ENCODE data around the gene EXTL1. TPM values are rescaled to one million over a fixed set of nuclear protein-coding genes. Genes with fewer than 3 reads are reported as not detected.

EXTL1 gene
- total RNA-seq, 4 donors from 2014 or later = 0.33 to 2.1 (median 0.97) TPM; not detected in 1

DNA sequence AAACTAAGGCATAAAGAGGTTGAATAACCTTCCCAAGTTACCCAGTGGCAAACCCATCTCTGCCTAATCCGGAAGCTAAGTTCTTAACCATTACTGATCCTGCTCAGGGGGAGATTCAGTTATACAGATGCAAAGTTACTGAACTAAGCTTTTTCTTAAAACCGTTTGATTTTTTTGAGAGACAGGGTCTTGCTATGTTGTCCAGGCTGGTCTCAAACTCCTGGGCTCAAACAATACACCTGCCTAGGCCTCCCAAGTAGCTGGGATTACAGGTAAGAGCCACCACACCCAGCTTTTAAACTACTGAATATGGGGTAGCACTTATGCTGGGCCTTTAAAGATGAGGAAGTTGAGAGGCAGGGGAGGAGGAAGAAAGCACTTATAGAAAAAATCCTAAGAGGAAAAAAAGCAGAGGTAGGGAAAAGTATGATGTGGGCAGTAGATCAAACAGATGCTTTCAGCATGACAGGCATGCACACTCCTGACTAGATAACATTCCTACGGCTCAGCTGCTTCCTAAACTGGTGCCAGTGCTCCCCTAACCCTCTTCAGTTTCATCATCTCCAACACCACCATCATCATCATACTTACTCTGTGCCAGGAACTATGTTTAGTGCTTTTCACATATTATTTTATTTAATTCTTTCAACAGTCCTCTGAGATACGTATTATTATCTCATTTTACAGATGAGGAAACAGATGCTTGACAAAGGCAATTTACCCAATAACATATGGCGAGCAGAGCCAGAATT, 29.5 kb upstream of the EXTL1 start:
- no peak overlapping the region for H3K27ac ChIP-seq (replicated peaks in 1 of 4)
- TF ChIP-seq POLR2AphosphoS5 (IDR thresholded peaks at IDR 0.05) (no peak), CTCF (IDR thresholded peaks at IDR 0.05) (no peak), POLR2A (IDR thresholded peaks at IDR 0.05; ENCODE audit: low read depth) (no peak), EP300 (IDR thresholded peaks at IDR 0.05) (no peak)
- no peak for DNase-seq (ENCODE audit: extremely low spot score)
- H3K9me3 ChIP-seq = no peaks in the 10 kb centered on the region
- no peaks in the 10 kb centered on the region for H3K27me3 ChIP-seq
- H3K4me3 ChIP-seq = no peak overlapping the region
- WGBS = 85% methylated on average over 5 of the region's 5 CpGs
- intact Hi-C loops (cut with DNase I) = no loop called here
- H3K36me3 ChIP-seq = peaks cover 0 to 32% (median 15%) of the 10 kb centered on the region in 4 donors
- H3K4me1 ChIP-seq = peaks cover 7 to 21% (median 13%) of the 10 kb centered on the region in 4 donors

DNA sequence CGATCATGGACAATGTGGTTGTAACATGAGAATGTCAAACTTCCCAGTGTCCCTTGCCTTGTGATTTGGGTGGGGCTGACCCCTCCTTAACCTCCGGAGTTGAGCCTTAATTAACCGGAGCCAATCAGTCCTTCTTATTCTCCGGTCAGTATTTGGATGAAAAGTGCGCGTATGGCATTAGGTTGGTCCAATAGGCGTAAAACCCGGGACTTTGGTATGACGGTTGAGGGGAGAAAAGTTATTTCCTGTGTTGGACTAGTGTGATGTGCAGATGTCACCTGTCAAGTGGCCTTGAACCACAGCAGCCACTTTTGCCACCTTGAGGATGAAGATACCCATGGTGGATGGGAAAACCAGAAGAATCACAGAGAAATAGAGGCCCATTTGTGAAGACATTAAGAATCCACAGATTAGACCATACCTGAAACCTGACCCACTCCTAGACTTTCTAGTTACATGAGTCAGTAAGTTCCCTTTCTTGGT, 28.8 kb upstream of the EXTL1 start:
- no peak for TF ChIP-seq CTCF (IDR thresholded peaks at IDR 0.05)
- no peak for TF ChIP-seq POLR2AphosphoS5 (IDR thresholded peaks at IDR 0.05)
- TF ChIP-seq EP300 (IDR thresholded peaks at IDR 0.05) = no peak
- no peak for TF ChIP-seq POLR2A (IDR thresholded peaks at IDR 0.05; ENCODE audit: low read depth)
- H3K4me3 ChIP-seq = no peak overlapping the region
- H3K36me3 ChIP-seq = peaks cover 0 to 26% (median 10%) of the 10 kb centered on the region in 4 donors
- DNase-seq (ENCODE audit: extremely low spot score) = no peak
- no peak overlapping the region for H3K27ac ChIP-seq (replicated peaks in 1 of 4)
- peaks cover 12 to 21% (median 17%) of the 10 kb centered on the region in 4 donors for H3K4me1 ChIP-seq
- WGBS = 98% methylated on average over 9 of the region's 9 CpGs
- H3K27me3 ChIP-seq = no peaks in the 10 kb centered on the region
- intact Hi-C loops (cut with DNase I) = no loop called here
- H3K9me3 ChIP-seq = no peaks in the 10 kb centered on the region

DNA sequence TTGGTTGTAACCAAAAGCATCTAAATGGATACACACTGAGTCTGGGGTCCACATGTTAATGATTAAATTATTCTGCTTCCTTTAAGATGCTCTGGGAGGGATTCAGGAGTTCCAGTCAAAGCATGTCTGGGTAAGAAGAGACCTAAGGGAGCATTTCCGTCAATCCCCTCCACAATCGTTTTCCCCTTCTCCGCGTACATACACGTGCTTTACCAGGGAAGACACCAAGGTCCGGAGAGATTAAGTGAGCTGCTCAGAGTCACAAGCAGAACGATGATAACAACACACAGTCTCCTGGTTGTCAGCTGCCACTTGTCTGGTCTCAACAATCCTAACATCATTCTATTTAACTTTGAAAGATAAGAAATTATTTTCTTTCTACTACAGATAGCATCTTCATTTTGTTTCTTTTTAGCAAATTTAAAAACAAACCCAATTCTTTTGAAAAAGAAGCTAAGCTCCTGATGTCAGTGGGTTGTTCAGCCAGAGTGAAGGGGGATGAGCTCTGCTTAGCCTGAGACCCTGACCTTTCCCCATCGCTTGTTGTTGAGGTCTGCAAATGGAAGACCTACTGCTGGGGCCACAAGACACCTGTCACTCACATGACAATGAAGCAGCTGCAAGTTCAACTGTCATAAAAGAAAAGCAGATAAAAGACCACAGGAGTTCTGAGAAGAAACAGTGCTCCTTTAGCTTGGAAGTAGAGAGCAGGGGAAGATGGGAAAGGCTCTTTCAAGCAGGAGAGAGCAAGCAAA, 28.2 kb upstream of the EXTL1 start:
- WGBS = 92% methylated on average over 8 of the region's 8 CpGs
- Histone ChIP-seq H3K9me3 (no peaks in the 10 kb centered on the region), H3K4me1 (peaks cover 13 to 23% (median 18%) of the 10 kb centered on the region in 4 donors), H3K36me3 (peaks cover 0 to 19% (median 6%) of the 10 kb centered on the region in 4 donors), H3K27ac (replicated peaks in 1 of 4) (no peak overlapping the region), H3K4me3 (no peak overlapping the region), H3K27me3 (no peaks in the 10 kb centered on the region)
- intact Hi-C loops (cut with DNase I) = no loop called here
- TF ChIP-seq POLR2AphosphoS5 (IDR thresholded peaks at IDR 0.05) = no peak
- TF ChIP-seq EP300 (IDR thresholded peaks at IDR 0.05) = no peak
- no peak for TF ChIP-seq CTCF (IDR thresholded peaks at IDR 0.05)
- no peak for TF ChIP-seq POLR2A (IDR thresholded peaks at IDR 0.05; ENCODE audit: low read depth)
- DNase-seq (ENCODE audit: extremely low spot score) = no peak

GRCh38 chr1:25994402-25995150, 27.0 kb upstream of the EXTL1 start:
- Histone ChIP-seq H3K27ac (replicated peaks in 1 of 4) (no peak overlapping the region), H3K27me3 (no peaks in the 10 kb centered on the region), H3K36me3 (peaks cover 0 to 12% (median 2%) of the 10 kb centered on the region in 4 donors), H3K9me3 (no peaks in the 10 kb centered on the region), H3K4me1 (peaks cover 19 to 29% (median 22%) of the 10 kb centered on the region in 4 donors), H3K4me3 (no peak overlapping the region)
- no peak for TF ChIP-seq POLR2AphosphoS5 (IDR thresholded peaks at IDR 0.05)
- TF ChIP-seq CTCF (IDR thresholded peaks at IDR 0.05) = no peak
- no peak for TF ChIP-seq POLR2A (IDR thresholded peaks at IDR 0.05; ENCODE audit: low read depth)
- no peak for TF ChIP-seq EP300 (IDR thresholded peaks at IDR 0.05)
- no peak for DNase-seq (ENCODE audit: extremely low spot score)
- WGBS = 90% methylated on average over 3 of the region's 3 CpGs
- intact Hi-C loops (cut with DNase I) = loop anchor here (5.0 kb wide), 1 partner anchor 172 kb away; no protein-coding TSS in a partner anchor

Data from esophagus muscularis mucosa (tissue), 4 donors.